ENCODE results near the gene BFSP1.

Gene BFSP1

GRCh38 chr20:17557675-17558006 is 26.5 kb upstream of the BFSP1 start:
- DNase-seq (ENCODE audit: low spot score) = no peak
- in situ Hi-C loops (cut with MboI; ENCODE audit: low pct_unique_long_range_greater_than_20kb, low sequenced_read_pairs, unreplicated experiment) = no loop called here
- no peak for TF ChIP-seq CTCF (IDR thresholded peaks at IDR 0.05; ENCODE audit: extremely low read depth, insufficient read depth, missing control alignments)

GRCh38 chr20:17556837-17557674 is 25.9 kb upstream of the BFSP1 start:
- TF ChIP-seq CTCF (IDR thresholded peaks at IDR 0.05; ENCODE audit: extremely low read depth, insufficient read depth, missing control alignments) = no peak
- no peak for DNase-seq (ENCODE audit: low spot score)
- in situ Hi-C loops (cut with MboI; ENCODE audit: low pct_unique_long_range_greater_than_20kb, low sequenced_read_pairs, unreplicated experiment) = no loop called here

- in situ Hi-C loops (cut with MboI; ENCODE audit: low pct_unique_long_range_greater_than_20kb, low sequenced_read_pairs, unreplicated experiment) = no loop called here
- DNase-seq (ENCODE audit: low spot score) = no peak
- TF ChIP-seq CTCF (IDR thresholded peaks at IDR 0.05; ENCODE audit: extremely low read depth, insufficient read depth, missing control alignments) = no peak
These were observed 23.9 kb upstream of the BFSP1 start for GRCh38 chr20:17555106-17555505.

GRCh38 chr20:17549131-17549530 is 18.0 kb upstream of the BFSP1 start:
- no peak for DNase-seq (ENCODE audit: low spot score)
- no peak for TF ChIP-seq CTCF (IDR thresholded peaks at IDR 0.05; ENCODE audit: extremely low read depth, insufficient read depth, missing control alignments)
- in situ Hi-C loops (cut with MboI; ENCODE audit: low pct_unique_long_range_greater_than_20kb, low sequenced_read_pairs, unreplicated experiment) = loop anchor here (10.0 to 25.0 kb wide), 2 partner anchors 56 to 388 kb away; no protein-coding TSS in a partner anchor

GRCh38 chr20:17545127-17545526 is 13.9 kb upstream of the BFSP1 start:
- in situ Hi-C loops (cut with MboI; ENCODE audit: low pct_unique_long_range_greater_than_20kb, low sequenced_read_pairs, unreplicated experiment) = loop anchor here (10.0 to 25.0 kb wide), 2 partner anchors 60 to 392 kb away; no protein-coding TSS in a partner anchor
- no peak for TF ChIP-seq CTCF (IDR thresholded peaks at IDR 0.05; ENCODE audit: extremely low read depth, insufficient read depth, missing control alignments)
- DNase-seq (ENCODE audit: low spot score) = no peak

GRCh38 chr20:17543531-17544131 is 12.5 kb upstream of the BFSP1 start:
- no peak for DNase-seq (ENCODE audit: low spot score)
- in situ Hi-C loops (cut with MboI; ENCODE audit: low pct_unique_long_range_greater_than_20kb, low sequenced_read_pairs, unreplicated experiment) = loop anchor here (10.0 to 25.0 kb wide), 2 partner anchors 61 to 394 kb away; no protein-coding TSS in a partner anchor
- no peak for TF ChIP-seq CTCF (IDR thresholded peaks at IDR 0.05; ENCODE audit: extremely low read depth, insufficient read depth, missing control alignments)
